ENCODE data around the gene TAB2.

Gene TAB2

DNA sequence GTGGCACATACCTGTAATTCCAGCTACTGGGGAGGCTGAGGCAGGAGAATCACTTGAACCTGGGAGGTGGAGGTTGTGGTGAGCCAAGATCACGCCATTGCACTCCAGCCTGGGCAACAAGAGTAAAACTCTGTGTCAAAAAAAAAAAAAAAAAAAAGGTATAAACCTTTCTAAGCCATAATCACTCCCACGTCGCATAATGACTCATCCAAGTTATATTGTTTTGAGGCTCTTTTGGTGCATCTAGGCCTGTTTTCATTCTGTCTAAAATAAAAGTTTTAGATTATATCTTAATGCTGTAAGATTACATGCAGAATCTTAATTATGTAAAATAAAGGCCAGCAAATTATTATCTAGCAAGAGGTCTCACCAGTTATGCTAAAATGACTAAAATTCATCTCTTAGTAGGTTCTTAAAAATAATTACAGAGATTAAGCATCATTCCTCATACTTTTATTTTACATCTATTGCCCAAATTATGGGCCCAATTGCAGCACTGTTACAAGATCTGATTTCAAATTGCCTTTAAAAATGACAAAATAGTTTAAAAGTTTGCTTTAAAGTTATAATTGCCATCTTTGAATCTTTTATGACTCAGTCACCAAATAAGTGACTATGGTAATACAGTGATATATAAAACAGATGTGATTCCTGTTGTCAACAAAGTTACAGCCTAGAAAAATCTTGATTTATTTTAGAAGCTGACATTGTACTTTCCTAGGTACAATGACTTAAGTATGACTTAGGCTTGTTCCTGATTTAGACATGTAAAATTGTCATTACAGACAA is 72.2 kb downstream of the TAB2 start:
- no peak overlapping the region for H3K4me3 Mint-ChIP-seq
- no peak overlapping the region for H3K27ac Mint-ChIP-seq
- H3K4me1 Mint-ChIP-seq = no peaks in the 10 kb centered on the region
- H3K27me3 Mint-ChIP-seq (ENCODE audit: low read depth) = no peaks in the 10 kb centered on the region
- H3K36me3 Mint-ChIP-seq (ENCODE audit: low read depth) = peaks cover 63% of the 10 kb centered on the region
- H3K9me3 Mint-ChIP-seq = no peaks in the 10 kb centered on the region
- TF ChIP-seq, protein P1, sequence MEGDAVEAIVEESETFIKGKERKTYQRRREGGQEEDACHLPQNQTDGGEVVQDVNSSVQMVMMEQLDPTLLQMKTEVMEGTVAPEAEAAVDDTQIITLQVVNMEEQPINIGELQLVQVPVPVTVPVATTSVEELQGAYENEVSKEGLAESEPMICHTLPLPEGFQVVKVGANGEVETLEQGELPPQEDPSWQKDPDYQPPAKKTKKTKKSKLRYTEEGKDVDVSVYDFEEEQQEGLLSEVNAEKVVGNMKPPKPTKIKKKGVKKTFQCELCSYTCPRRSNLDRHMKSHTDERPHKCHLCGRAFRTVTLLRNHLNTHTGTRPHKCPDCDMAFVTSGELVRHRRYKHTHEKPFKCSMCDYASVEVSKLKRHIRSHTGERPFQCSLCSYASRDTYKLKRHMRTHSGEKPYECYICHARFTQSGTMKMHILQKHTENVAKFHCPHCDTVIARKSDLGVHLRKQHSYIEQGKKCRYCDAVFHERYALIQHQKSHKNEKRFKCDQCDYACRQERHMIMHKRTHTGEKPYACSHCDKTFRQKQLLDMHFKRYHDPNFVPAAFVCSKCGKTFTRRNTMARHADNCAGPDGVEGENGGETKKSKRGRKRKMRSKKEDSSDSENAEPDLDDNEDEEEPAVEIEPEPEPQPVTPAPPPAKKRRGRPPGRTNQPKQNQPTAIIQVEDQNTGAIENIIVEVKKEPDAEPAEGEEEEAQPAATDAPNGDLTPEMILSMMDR (IDR thresholded peaks at IDR 0.05; ENCODE audit: unreplicated experiment in 3 of 3) = no peak

DNA sequence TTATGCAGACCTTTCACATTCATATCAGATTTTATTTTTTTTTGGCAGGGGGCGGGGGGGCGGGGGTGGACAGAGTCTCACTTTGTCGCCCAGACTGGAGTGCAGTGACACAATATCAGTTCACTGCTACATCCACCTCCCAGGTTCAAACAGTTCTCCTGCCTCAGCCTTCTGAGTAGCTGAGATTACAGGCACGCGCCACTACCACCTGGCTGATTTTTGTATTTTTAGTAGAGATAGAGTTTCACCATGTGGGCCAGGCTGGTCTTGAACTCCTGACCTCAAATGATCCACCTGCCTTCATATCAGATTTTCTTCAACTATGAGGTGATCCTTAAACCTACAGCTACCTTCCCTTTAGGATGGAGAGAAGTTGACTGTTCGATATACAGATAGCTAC is 74.6 kb downstream of the TAB2 start:
- H3K9me3 Mint-ChIP-seq = peaks cover 4% of the 10 kb centered on the region
- no peak overlapping the region for H3K27ac Mint-ChIP-seq
- H3K36me3 Mint-ChIP-seq (ENCODE audit: low read depth) = peaks cover 71% of the 10 kb centered on the region
- TF ChIP-seq, protein P1 (IDR thresholded peaks at IDR 0.05; ENCODE audit: unreplicated experiment in 3 of 3) = no peak
- no peak overlapping the region for H3K4me3 Mint-ChIP-seq
- H3K4me1 Mint-ChIP-seq = no peaks in the 10 kb centered on the region
- H3K27me3 Mint-ChIP-seq (ENCODE audit: low read depth) = no peaks in the 10 kb centered on the region

DNA sequence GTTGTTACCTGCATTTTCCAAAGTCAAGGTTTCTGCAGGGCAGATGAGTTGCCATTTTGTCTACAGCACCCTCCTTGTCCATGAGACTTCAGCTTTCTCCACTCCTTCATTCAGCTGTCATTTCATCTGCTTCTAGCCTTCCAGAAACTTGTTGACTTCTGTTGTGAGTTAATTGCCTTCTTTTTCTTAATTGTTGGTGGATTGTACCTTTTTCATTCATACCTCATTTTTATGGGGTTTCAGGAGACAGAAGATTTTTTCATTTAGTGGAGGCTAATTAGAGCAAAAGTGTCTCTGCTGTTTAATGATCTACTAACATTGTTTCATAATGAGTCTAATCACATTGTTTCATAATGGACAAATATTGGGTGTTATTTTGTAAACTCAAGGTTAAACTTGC is 75.0 kb downstream of the TAB2 start:
- Mint-ChIP-seq H3K4me1 (no peaks in the 10 kb centered on the region), H3K4me3 (no peak overlapping the region), H3K36me3 (ENCODE audit: low read depth) (peaks cover 73% of the 10 kb centered on the region), H3K27ac (no peak overlapping the region), H3K9me3 (peaks cover 6% of the 10 kb centered on the region), H3K27me3 (ENCODE audit: low read depth) (no peaks in the 10 kb centered on the region)
- TF ChIP-seq, protein P1 (IDR thresholded peaks at IDR 0.05; ENCODE audit: unreplicated experiment in 3 of 3) = no peak

DNA sequence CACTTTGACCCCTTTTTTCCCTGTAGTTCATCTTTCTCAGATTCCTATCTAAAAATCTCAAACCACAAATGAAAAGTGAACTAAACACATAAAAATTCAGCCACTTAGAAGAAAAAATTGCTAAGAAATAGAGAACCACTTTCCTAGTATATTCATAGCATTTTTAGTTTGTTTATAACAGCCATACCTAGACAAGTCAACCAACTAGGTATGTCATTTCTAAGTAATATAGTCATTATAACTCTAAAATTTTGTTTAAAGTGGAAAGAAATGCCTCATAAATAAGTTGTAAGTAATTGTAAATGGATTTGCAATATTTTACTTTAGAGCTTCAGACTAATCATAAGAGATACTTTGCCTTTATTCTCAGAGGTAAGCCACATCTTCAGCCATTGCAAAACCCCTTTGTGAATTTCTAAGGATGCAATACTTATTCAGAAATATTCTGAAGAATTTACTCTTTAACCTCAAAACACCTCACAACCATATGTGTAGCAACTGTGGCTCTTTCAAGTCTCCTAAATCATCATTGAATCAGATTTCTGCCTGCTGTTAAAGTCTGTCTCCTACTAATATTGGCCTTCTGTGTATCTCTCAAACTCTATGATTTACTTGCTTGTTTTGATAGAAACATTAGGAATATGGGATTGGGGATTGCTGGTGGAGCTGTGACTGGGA is 75.6 kb downstream of the TAB2 start:
- H3K27me3 Mint-ChIP-seq (ENCODE audit: low read depth) = no peaks in the 10 kb centered on the region
- peaks cover 75% of the 10 kb centered on the region for H3K36me3 Mint-ChIP-seq (ENCODE audit: low read depth)
- H3K4me3 Mint-ChIP-seq = no peak overlapping the region
- peaks cover 8% of the 10 kb centered on the region for H3K9me3 Mint-ChIP-seq
- no peaks in the 10 kb centered on the region for H3K4me1 Mint-ChIP-seq
- TF ChIP-seq, protein P1 (IDR thresholded peaks at IDR 0.05; ENCODE audit: unreplicated experiment in 3 of 3) = no peak
- H3K27ac Mint-ChIP-seq = no peak overlapping the region

DNA sequence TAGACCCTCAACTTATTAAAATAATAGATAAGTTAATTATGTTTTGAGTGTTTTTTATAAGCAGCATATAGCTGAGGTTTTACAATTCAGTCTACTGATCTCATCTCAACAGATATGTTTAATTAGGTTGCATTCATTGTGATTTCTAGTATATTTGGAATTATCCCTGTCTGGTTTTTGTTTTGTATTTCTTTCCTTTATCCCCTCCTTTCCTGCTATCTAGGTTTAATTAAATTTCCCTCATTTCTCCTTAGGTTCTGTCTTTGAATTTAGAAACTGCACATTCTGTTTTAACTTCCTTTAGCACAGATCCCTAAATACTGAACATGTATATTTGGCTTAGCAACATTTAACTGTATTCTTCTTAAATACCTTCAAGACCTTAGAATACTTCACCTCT is 77.7 kb downstream of the TAB2 start:
- Mint-ChIP-seq H3K4me3 (no peak overlapping the region), H3K4me1 (no peaks in the 10 kb centered on the region), H3K27me3 (ENCODE audit: low read depth) (no peaks in the 10 kb centered on the region), H3K36me3 (ENCODE audit: low read depth) (peaks cover 84% of the 10 kb centered on the region), H3K9me3 (peaks cover 8% of the 10 kb centered on the region), H3K27ac (no peak overlapping the region)
- TF ChIP-seq, protein P1 (IDR thresholded peaks at IDR 0.05; ENCODE audit: unreplicated experiment in 3 of 3) = no peak
